Activated naive CD8-positive, alpha-beta T cell (primary cell): ENCODE data around the gene CCDC182.

Experiments used
- H3K27ac Mint-ChIP-seq: one replicate; pipeline ENCODE4 v1.8.0; 2021; ENCODE audit warnings: mixed read lengths
- H3K27me3 Mint-ChIP-seq: one replicate; pipeline ENCODE4 v1.8.0; 2021; ENCODE audit warnings: mixed read lengths
- H3K36me3 Mint-ChIP-seq: one replicate; pipeline ENCODE4 v1.8.0; 2021; ENCODE audit warnings: mixed read lengths
- H3K4me1 Mint-ChIP-seq: one replicate; pipeline ENCODE4 v1.8.0; 2021; ENCODE audit warnings: low read depth, mixed read lengths
- H3K4me3 Mint-ChIP-seq: one replicate; pipeline ENCODE4 v1.8.0; 2021; ENCODE audit warnings: mild to moderate bottlenecking, mixed read lengths
- H3K9me3 Mint-ChIP-seq: one replicate; pipeline ENCODE4 v1.8.0; 2021; ENCODE audit warnings: low read depth, mixed read lengths

The CCDC182 gene

GRCh38 chr17:57704448-57704847 is 40.7 kb downstream of the CCDC182 start:
- H3K4me3 Mint-ChIP-seq, result no peak overlapping the region
- peaks cover 20% of the 10 kb centered on the region for H3K4me1 Mint-ChIP-seq
- no peak overlapping the region for H3K27ac Mint-ChIP-seq
- H3K27me3 Mint-ChIP-seq, result no peaks in the 10 kb centered on the region
- H3K9me3 Mint-ChIP-seq, result no peaks in the 10 kb centered on the region
- peaks cover under 1% of the 10 kb centered on the region for H3K36me3 Mint-ChIP-seq

GRCh38 chr17:57703273-57703672 is 41.8 kb downstream of the CCDC182 start:
- Mint-ChIP-seq H3K9me3 (no peaks in the 10 kb centered on the region), H3K4me1 (peaks cover 20% of the 10 kb centered on the region), H3K27me3 (no peaks in the 10 kb centered on the region), H3K36me3 (peaks cover 2% of the 10 kb centered on the region), H3K27ac (no peak overlapping the region), H3K4me3 (no peak overlapping the region)

GRCh38 chr17:57701124-57701523 is 44.0 kb downstream of the CCDC182 start:
- Mint-ChIP-seq H3K27me3 (no peaks in the 10 kb centered on the region), H3K9me3 (no peaks in the 10 kb centered on the region), H3K4me1 (peaks cover 8% of the 10 kb centered on the region), H3K4me3 (no peak overlapping the region), H3K27ac (no peak overlapping the region), H3K36me3 (peaks cover 2% of the 10 kb centered on the region)

GRCh38 chr17:57699751-57700219 is 45.3 kb downstream of the CCDC182 start:
- no peaks in the 10 kb centered on the region for H3K4me1 Mint-ChIP-seq
- peaks cover 6% of the 10 kb centered on the region for H3K36me3 Mint-ChIP-seq
- no peaks in the 10 kb centered on the region for H3K9me3 Mint-ChIP-seq
- H3K27me3 Mint-ChIP-seq, result no peaks in the 10 kb centered on the region
- H3K4me3 Mint-ChIP-seq, result no peak overlapping the region
- no peak overlapping the region for H3K27ac Mint-ChIP-seq

GRCh38 chr17:57697891-57698711 is 47.0 kb downstream of the CCDC182 start:
- H3K27ac Mint-ChIP-seq, result no peak overlapping the region
- no peak overlapping the region for H3K4me3 Mint-ChIP-seq
- peaks cover 12% of the 10 kb centered on the region for H3K36me3 Mint-ChIP-seq
- peaks cover 9% of the 10 kb centered on the region for H3K4me1 Mint-ChIP-seq
- H3K9me3 Mint-ChIP-seq, result peaks cover 5% of the 10 kb centered on the region
- H3K27me3 Mint-ChIP-seq, result no peaks in the 10 kb centered on the region

GRCh38 chr17:57697197-57697596 is 47.9 kb downstream of the CCDC182 start:
- Mint-ChIP-seq H3K36me3 (peaks cover 14% of the 10 kb centered on the region), H3K27ac (no peak overlapping the region), H3K9me3 (peaks cover 5% of the 10 kb centered on the region), H3K4me1 (peaks cover 17% of the 10 kb centered on the region), H3K27me3 (no peaks in the 10 kb centered on the region), H3K4me3 (no peak overlapping the region)

- no peak overlapping the region for H3K27ac Mint-ChIP-seq
- peaks cover 17% of the 10 kb centered on the region for H3K36me3 Mint-ChIP-seq
- no peaks in the 10 kb centered on the region for H3K27me3 Mint-ChIP-seq
- H3K4me1 Mint-ChIP-seq, result peaks cover 17% of the 10 kb centered on the region
- H3K4me3 Mint-ChIP-seq, result no peak overlapping the region
- H3K9me3 Mint-ChIP-seq, result peaks cover 8% of the 10 kb centered on the region
Observed at GRCh38 chr17:57696050-57696449, 49.0 kb downstream of the CCDC182 start.
